GM18870 (cell line): Measurements from ENCODE around the gene CCL13.

ENCODE experiments used
- ATAC-seq: cut with Tn5 transposase; IDR thresholded peaks from one replicate; pipeline ENCODE4 v1.9.1; 2021; ENCODE audit warnings: moderate library complexity; ENCODE audit not compliant: unreplicated experiment

Gene CCL13

DNA sequence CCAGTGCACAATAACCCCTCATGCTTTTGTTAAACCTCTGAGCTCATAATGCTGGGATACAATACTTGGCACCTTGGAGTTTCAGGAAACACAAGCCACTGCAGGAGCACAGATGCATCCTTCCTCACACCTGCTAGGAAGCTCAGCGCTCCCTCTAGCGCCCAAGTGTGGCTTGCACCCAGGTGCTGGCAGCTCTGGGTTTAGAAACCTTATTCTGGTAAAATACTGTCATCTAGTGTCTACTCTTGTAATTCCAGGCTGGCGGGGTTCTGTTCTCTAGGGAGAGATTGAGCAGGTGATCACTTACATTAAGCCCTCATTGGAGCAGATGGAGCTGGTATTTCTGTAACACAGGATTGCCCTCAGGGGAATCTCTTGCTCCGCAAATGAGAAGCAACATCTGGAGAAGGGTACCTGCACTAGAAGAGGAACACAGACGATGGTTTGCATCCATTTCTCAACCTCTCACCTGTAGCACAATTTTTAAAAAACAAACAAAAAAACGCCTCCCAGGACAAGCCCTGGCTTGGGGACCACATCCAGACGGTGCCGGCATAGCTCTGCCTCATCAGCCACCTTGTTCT is 5.3 kb downstream of the CCL13 start:
- no peak for ATAC-seq

GRCh38 chr17:34363183-34363661 is 6.9 kb downstream of the CCL13 start, which contains the start of gene CCL1:
CCL1 (minus strand) TSS chr17:34363233; CDS start chr17:34363161, 72 bp downstream.
- ATAC-seq = no peak

DNA sequence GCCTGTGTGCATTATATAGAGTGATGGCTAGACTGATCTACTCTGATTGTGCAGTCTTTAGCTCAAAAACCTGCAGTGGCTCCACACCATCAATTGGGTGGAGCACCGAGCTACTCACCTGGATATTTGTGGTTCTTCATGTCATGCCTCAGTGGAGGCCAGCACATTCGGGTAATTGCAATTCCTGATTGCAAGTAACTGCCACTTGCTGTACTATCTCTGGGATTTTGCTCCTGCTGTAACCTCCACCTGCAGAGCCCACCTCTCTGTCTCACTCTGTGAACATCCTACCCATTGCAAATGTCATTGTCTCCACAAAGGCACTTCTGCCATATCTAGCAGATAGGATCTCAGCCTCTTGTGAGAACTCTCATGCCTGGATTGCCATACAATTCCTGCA is 8.5 kb downstream of the CCL13 start:
- no peak for ATAC-seq

GRCh38 chr17:34365340-34365739 is 9.1 kb downstream of the CCL13 start:
- no peak for ATAC-seq

DNA sequence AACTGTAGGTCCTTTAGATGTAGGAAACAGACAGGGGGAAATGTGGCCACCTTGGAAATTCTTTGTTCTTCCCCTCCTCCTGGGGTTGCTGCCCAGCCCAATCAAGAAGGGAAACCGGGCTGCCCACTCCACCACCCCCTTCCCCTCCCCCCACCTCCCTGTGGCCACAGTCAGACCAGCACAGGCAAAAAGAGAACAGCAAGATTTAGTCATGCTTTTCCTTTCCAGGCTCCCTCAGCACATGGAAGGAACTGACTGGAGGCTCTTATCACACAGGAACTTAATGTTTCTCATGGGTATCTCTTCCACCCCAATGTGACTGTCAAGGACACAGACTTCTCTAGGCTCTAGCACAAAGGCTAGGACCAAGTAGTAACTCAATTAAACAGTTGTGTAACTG is 9.7 kb downstream of the CCL13 start:
- ATAC-seq = no peak

GRCh38 chr17:34366529-34367107 is 10.3 kb downstream of the CCL13 start:
- no peak for ATAC-seq

DNA sequence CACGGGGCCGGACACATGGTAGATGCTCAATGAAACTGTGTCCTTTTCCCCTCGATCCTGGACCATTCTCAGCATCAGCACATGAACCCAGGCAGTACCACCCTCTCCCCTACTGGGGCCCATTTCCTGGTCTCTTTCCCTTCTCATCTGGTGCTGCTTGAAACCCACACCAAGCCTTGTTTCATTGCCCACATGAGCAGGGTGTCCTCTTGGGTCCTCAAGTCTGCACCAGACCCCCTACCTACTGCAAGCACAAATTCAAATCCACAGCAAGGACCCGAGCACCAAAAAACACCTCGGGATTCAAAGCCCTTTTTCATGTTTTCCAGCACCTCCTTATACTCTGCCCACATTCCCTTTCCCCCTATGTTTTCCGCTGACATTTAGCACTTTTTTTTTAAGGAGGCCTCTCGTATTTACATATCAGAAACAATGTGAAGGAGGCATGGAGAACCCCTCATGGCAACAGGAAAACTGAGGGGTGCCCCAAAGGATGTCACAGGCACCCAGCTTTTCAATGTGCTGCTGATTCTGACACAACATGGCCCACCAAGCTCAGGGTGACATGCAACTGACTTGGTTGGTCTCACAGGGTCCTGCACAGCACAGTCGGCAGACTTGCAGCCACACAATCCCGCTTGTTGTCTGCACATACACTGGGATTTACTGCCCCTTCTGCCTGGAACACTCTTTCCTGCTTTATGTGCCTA is 11.4 kb downstream of the CCL13 start:
- no peak for ATAC-seq

DNA sequence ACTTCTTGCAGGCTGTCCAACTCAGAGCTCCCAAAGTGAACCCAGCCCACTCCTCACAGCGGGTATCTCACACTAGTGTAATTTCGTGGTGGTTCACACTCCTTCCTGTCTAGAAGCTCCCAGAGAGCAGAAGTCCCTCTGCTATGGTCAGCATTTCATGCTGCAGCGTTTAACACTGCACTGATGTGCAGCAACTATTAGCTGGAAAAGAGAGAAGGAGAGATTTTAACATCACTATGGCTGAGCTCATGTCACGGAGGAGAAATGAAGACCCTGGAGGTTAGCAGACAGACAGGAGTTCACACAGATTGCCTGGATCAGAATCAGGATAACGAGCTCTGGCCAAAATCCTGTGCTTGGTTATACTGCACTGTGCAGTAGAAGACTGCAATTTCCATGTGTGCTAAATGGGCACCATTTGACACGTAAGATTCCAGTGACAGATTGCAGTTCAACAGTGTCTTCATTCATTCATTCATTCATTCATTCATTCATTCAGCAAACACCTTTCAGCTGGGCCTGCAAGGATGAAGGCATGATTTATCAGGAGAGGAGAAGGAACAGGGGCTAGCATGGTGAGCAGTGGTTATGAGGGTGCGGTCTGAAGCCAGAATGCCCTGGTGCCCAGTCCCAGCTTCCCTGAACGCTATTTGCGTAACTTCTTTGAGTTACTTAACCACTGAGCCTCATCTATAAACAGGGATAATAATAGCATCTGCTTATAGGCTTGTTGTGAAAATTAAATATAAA is 12.1 kb downstream of the CCL13 start:
- no peak for ATAC-seq

- ATAC-seq = no peak
Measured at GRCh38 chr17:34368946-34369500, 12.7 kb downstream of the CCL13 start.

GRCh38 chr17:34369571-34369970 is 13.3 kb downstream of the CCL13 start:
- ATAC-seq = no peak

DNA sequence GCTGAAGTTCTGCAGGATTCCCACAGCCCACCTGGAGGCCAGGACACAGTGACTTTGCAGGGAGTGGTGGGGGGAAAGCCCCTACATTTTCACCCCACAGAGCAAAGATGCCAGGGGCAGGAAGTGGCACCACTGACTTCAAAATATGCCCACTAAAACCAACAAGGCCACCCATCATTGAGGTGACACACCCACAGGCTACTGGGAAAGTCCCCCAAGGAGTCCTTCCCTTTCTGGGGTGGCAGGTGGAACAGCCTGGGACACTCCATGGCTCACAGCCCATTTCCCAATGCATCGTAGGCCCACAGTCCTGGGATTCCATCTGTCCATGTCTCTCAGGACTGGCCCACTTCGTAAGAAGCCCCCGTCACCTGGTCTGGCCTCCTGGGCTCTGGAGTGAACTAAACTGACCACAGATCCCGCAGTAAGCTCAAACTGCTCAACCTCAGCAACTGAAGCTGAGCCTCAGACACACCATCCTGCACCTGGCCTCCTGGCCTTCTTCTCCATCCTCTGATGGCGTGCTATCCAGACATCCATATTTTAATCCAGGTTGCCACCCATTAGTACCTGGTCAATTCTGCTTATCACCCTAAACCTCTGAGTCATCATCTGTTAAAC is 14.2 kb downstream of the CCL13 start:
- ATAC-seq = no peak

GRCh38 chr17:34370997-34371395 is 14.7 kb downstream of the CCL13 start:
- no peak for ATAC-seq

- ATAC-seq = no peak
Measured at GRCh38 chr17:34371405-34372100, 15.3 kb downstream of the CCL13 start.

GRCh38 chr17:34374457-34374856 is 18.2 kb downstream of the CCL13 start:
- no peak for ATAC-seq

- no peak for ATAC-seq
Measured at GRCh38 chr17:34375426-34375997, 19.2 kb downstream of the CCL13 start.

GRCh38 chr17:34377078-34377823 is 21.0 kb downstream of the CCL13 start:
- ATAC-seq = peak; percentile 48

DNA sequence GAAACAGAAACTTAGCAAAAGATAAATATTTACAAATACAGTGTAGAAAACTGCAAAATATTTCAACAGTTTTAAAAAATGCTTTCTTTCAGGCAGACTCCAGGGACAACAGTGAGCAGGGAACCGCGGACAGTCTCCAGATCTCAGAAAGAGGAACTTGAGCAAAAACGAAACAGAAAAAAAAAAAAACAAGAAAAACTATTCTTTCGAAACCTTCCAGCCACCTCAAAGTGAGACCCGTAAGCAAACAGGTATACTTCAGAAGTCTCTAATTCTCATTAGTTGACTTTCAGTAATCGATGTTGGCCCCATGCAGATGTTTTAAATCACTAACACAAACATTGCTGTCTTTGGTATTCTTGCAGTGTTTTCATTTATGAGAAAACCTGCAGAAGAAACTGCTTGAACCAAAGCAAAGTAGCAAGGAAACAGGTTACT is 22.4 kb downstream of the CCL13 start:
- peak; percentile 87 for ATAC-seq

DNA sequence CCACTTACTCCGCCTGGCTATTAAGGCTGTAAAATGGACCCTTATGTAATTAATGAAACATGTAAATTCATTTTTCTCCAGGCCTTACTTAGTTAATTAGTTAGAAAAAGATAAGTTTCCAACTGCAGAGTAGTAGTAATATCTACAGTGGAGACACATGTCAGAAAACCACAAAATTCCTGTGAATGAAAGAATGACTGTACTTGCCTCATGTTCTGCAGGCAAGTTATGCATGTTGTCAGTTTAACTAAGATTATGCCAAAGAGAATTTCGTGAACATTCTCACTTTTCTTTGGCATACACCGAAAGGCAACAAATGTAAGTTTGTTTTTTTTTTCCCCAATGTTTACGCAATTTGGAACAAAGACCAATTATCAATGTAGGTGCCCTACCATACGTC is 23.6 kb downstream of the CCL13 start:
- ATAC-seq = no peak

- no peak for ATAC-seq
Measured at GRCh38 chr17:34382621-34383124, 26.4 kb downstream of the CCL13 start.
